RWPE1 (cell line): ENCODE results near the gene PPP1R9A.

ENCODE experiments used
- CTCF ChIA-PET: fragments of 350-600 bp; sonication (Branson Sonifier 250); formaldehyde crosslinking; extraction: SDS; loops from one replicate; lab custom pipeline; 2021; lab: Yijun Ruan, JAX
- POLR2A ChIA-PET: fragments of 400-600 bp; formaldehyde crosslinking; extraction: SDS; loops from one replicate; lab custom pipeline; 2020; ENCODE audit warnings: antibody characterized with exemption; ENCODE audit not compliant: low non-redundant PET; lab: Yijun Ruan, JAX
- DNase-seq: peaks from one replicate; pipeline ENCODE4 v3.0.0; 2012; ENCODE audit warnings: low spot score
- H3K27ac ChIP-seq: fragments of 450-650 bp; 2 replicates; pipeline ENCODE4 v1.5.1; 2017
- TF ChIP-seq, protein P1 (sequence below): fragments of 450-650 bp; conservative IDR thresholded peaks from 2 replicates; pipeline ENCODE4 v1.5.1; 2017; ENCODE audit warnings: low read depth, mild to moderate bottlenecking

Gene PPP1R9A

DNA sequence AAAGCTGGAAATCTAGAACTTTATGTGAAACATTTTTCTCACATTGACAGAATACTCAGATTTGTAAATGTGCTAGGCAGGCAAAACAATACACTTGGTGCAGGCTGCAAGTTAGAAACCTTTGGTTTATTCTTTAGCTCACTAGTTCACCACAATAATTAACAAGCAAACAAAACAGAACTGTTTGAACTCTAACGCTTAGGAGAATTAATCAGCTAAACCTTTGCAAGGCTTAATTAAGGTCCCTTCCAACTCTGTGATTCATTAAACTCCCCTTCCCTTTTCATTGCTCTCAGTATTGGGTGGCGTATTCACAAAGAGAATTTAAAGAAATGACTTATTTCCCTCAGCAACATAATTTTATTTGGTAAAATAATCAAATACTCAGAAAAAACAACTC, 317.9 kb downstream of the PPP1R9A start:
- CTCF ChIA-PET, result no interaction called here
- TF ChIP-seq, protein P1, sequence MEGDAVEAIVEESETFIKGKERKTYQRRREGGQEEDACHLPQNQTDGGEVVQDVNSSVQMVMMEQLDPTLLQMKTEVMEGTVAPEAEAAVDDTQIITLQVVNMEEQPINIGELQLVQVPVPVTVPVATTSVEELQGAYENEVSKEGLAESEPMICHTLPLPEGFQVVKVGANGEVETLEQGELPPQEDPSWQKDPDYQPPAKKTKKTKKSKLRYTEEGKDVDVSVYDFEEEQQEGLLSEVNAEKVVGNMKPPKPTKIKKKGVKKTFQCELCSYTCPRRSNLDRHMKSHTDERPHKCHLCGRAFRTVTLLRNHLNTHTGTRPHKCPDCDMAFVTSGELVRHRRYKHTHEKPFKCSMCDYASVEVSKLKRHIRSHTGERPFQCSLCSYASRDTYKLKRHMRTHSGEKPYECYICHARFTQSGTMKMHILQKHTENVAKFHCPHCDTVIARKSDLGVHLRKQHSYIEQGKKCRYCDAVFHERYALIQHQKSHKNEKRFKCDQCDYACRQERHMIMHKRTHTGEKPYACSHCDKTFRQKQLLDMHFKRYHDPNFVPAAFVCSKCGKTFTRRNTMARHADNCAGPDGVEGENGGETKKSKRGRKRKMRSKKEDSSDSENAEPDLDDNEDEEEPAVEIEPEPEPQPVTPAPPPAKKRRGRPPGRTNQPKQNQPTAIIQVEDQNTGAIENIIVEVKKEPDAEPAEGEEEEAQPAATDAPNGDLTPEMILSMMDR, result no peak
- no peak overlapping the region for H3K27ac ChIP-seq
- POLR2A ChIA-PET, result no interaction called here
- DNase-seq, result no peak

- no peak overlapping the region for H3K27ac ChIP-seq
- ChIA-PET POLR2A (no interaction called here), CTCF (no interaction called here)
- TF ChIP-seq, protein P1, result no peak
- DNase-seq, result no peak
Observed at GRCh38 chr7:95229301-95229700, 321.9 kb downstream of the PPP1R9A start.

DNA sequence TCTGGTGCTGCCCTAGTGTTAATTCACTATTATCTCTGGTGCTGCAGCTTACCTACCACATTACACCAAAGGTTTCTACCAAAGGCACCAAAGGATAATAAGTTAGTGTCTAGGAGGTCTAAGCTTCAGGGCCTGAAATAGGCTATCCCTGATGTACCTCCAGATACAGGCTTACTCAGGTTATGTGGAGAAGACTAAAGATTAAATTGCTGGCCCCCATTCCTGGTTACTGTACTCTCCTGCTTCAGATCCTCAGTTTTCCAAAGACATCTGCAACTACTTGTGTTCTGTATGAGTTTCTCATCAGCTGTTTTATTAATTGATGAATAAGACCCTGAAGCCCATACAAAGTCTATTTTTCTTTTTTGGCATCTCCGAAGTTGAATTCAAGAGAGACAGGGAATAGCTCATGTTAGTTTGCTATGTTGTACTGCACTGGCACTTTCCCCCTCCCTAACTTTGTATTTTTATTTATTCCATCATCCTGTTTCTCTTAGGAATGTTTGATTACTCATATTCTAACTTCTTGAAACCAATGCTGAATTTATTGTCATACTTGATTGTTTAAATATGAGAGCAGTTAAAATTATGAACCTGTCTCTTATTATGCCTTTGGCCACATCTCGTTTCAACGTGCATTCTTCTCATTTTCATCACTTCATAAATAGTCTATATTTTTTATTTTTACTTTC, 331.0 kb downstream of the PPP1R9A start:
- TF ChIP-seq, protein P1, result no peak
- no peak overlapping the region for H3K27ac ChIP-seq
- no peak for DNase-seq
- POLR2A ChIA-PET, result no interaction called here
- CTCF ChIA-PET, result no interaction called here

GRCh38 chr7:95240921-95241320, 333.5 kb downstream of the PPP1R9A start:
- TF ChIP-seq, protein P1, result no peak
- no peak for DNase-seq
- H3K27ac ChIP-seq, result no peak overlapping the region
- ChIA-PET POLR2A (no interaction called here), CTCF (no interaction called here)

- DNase-seq, result no peak
- no peak overlapping the region for H3K27ac ChIP-seq
- TF ChIP-seq, protein P1, result no peak
- CTCF ChIA-PET, result no interaction called here
- POLR2A ChIA-PET, result no interaction called here
Observed at GRCh38 chr7:95242266-95242665, 334.9 kb downstream of the PPP1R9A start.

DNA sequence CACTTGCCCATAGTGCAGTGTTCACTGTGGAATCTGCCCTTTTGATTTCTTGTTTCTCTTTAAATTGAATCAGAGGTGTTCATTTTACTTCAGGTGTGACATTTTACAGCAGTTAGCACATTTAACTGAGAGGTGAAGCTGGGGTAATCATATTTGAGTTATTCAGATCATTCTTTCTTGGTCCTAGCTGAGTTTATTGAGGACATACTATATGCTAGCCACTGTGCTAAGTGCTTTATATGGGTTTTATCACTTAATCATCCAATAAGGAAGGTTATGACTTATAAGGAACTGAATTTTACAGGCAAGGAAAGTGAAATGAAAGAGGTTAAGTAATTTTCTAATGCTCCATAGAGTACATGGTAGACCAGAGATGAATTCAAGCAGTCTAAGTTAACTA, 337.2 kb downstream of the PPP1R9A start:
- H3K27ac ChIP-seq, result no peak overlapping the region
- no peak for DNase-seq
- CTCF ChIA-PET, result no interaction called here
- TF ChIP-seq, protein P1, result no peak
- POLR2A ChIA-PET, result no interaction called here
